ENCODE results near the gene ITGB2.

The ITGB2 gene

GRCh38 chr21:44920694-44921604 is at the start of gene ITGB2:
Gene ITGB2 (minus strand): TSS chr21:44920899. CDS start chr21:44910782, 10,117 bp downstream.
- no peak for DNase-seq

DNA sequence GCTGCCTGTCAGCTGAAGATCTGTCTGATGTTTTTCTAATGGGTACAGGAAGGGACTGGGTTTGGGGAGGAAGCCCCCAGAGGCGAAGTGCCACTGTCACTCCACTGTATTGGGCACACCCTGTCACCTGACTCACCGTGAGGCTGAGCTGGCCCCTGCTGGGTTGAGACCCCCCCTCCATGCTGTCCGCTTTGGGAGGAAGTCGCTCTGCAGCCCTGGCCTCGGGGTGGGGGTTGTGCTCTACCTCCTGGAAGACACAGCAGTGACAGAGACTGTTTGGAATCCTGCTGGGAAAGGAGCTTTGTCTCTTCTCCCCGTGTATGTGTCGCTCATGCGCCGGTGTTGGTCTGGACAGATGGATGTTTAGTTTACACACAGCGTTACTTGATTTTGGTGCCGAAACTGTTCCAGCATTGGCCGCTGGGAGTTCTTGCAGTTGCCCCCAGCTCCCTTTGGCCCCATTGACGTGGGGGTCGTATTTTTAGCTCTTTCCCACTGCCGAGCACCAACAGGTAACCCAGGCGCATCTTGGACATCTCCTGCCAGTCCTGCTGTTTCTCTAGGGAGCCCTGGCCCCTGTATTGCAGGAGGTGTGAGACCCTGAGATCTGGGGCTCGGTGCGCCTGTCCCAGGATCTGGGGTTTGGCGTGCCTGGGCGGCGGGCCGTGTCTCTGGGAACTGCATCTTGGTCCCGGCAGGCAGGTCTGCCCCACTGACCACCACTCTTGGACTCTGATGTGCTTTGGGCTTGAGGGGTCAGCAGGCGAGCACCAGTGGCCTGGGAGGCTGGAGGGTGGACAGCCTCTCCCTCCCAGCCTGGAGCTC is 49.4 kb upstream of the ITGB2 start:
- DNase-seq, result no peak

GRCh38 chr21:44969066-44969670 is 48.5 kb upstream of the ITGB2 start:
- DNase-seq, result no peak

GRCh38 chr21:44967082-44968047 is 46.7 kb upstream of the ITGB2 start:
- no peak for DNase-seq

DNA sequence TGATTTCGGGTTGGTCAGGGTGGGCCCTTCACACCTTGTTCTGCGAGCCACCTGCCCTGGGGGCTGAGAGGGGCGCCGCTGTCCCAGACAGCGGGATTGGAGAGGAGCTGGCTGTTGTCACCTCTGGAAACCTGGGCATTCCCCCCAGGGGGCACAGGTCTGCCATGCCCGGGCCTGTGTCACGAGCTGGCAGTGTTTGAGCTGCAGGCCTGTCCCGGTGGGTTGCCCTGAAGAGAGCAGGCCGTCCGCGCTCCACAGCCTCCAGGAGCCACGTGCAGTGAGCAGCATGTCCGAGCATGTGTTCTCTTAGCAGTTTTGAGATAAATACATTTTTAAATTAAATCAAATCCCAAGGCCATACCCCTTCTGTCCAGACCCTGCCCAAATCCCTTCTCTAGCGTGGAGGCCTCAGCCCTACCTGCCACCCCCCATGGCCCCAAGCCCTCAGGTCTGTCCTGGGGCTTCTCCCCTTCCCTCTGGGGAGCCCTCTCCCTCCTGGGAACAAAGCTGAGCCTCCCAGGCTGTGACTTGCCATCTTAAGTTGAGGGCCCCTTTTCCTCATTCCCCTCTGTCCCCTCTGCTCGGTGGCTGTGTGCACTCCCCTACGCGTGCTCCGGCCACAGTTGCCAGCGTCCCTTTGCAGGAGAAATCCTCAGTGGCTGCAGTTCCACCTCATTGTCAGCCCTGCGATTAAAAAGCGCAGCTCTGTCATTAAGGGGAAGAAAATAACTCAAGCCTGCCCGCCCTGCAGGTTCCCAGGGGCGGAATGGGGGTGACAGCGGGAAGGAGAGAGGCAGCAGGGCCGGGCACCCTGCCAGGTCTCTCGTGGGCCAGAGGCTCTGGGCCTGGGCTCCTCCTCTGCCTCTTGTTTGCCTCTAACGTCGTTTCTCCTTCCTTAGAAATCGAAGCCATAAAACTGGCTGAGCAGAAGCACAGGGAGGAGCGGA is 45.7 kb upstream of the ITGB2 start:
- no peak for DNase-seq

DNA sequence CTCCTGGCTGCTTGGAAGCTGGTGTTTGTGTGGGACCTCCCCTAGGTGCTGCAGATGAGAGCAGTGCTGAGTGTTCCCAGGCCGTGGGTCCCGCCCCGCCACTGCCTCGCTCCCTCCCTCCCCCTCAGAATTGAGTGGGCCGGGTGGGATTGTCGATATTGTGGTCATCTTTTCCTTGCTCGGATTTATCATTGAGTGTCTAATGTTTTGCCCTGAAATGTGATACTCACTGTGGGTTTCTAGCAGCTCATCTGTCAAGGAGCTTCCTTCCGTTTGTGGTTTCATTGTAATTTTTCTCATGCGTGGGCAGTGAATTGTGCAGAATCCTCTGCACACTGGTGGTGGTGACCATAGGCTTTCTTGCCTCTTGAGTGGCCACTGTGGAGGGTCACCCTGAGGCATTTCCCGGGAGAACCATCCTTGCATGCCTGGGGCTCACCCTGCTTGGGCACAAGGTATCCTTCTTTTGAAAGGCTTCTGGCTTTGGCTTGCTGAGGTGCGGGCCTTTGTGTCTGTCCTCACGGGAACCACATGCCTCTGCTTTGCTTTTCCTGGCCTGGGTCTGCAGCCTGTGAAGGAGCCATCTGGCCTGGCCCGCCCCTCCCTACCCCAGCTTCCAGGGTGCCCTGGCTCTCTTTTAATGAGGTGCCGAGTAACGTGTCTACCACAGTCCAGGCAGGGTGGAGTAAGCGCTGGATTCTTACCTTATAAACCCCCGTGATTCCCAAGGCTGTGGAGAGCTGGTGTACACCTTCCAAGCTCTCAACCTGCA is 44.7 kb upstream of the ITGB2 start:
- DNase-seq, result no peak

DNA sequence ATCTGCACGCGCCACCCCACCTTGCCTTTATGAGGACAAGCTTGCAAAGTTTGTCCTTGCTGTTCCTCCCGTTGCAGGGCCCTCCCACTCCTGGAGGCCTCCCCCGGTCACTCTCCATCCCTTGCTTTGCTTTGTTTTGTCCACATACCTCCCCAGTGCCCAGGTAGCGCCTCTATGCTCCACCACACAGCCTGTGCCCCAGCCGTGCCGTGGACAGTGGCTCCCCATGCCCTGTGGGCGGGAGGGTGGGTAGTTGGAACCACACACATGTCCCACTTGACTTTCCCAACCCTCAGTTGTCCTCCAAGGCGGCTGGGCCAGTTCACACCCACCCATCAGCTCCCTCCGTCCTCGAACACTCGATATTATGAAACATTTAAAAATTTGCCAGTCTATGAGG is 43.7 kb upstream of the ITGB2 start:
- no peak for DNase-seq

- DNase-seq, result no peak
Measured at GRCh38 chr21:44962403-44962966, 41.8 kb upstream of the ITGB2 start.

GRCh38 chr21:44960141-44961092 is 39.7 kb upstream of the ITGB2 start:
- DNase-seq, result no peak

GRCh38 chr21:44959376-44960091 is 38.8 kb upstream of the ITGB2 start:
- DNase-seq, result no peak

DNA sequence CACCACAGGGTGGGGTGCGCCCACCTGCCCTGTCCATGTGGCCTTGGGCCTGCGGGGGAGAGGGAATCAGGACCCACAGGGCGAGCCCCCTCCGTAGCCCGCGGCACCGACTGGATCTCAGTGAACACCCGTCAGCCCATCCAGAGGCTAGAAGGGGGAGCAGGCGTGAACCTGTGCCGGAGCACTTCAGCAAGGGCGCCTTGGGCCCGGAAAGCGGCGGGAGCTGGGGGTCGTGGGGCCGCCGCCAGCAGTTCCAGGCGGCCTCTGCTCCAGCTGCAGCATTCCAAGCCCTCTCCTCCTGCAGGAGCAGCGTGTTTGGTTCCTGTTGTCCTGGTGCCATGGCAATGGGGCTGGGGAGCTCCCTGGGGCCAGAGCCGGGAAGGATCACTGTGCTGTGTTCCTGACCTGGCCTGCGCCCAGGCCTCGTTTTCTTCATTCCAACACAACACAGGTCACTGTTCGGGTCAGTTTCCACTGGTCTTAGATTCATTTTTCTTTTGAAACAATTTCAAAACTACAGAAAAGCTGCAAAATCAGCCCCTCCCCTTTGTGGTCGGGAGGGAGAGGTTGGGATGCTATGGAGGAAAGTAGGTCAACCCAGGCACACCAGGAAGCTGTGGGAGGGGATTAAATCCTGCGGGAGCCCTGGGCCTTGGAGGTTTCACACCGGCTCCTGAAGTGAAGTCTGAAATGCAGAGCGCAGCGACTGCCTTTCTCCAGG is 37.9 kb upstream of the ITGB2 start:
- peak; percentile 62 for DNase-seq

DNA sequence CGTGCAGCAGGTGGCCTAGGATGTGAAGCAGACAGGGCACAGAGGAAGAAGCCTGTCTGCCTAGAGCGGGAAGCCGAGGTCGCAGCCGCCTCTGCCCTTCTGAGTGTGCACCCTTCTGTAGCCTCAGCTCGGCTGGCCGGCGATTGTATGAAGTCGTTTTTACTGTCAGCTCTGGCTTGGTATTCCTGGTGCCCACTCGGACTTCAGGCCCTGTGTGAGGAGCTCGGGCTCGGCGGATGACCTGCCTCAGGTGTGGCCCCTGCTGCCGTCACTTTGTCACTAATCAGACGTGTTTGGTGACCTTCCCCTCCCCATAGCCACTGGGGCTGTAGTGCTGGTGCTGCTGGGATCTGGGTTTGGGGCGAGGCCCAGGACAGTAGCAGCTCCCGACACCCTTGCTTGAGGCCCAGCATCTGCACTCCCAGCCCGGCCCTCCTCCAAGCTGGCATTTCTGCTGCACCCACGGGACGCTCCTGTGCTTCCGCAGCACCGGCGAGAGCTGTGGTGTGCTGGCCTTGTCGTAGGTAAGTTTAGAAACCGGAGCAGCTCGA is 37.3 kb upstream of the ITGB2 start:
- no peak for DNase-seq

DNA sequence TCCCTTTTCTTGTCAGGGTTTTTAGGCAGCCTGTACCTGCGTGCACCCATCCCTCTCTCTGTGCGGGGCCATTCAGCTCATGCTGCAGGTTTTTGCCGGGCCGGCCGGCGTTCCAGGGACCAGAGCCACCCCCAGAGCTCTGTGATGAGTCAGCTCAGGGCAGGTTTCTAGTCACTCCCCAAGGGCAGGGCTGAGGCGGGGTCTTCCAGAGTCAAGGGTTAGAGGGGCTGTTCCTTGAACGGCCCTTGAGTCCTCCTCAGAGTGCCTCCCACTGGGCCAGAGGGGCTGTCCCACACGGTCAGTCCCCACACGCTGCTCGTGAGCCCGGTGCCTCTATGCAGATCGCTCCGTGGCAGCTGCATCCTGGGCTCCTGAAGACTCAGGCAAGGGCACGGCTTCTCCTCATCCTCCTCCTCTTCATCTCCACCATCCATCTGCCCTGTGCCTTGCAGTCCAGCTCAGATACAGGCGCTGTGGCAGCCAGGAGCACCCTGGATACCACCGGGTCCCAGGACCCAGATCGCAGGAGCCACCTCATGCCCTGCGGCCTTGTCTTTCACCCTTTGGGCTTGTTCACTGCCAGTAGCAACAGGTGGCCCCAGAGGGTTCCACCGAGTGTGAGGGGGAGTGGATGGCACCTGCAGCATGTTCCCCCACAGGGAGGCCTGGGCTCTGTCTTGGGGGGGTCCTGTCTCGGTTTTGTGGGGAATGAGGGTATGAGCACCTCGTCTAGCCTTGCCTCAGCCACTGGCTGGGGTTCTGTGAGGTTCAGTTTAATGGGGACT is 36.5 kb upstream of the ITGB2 start:
- DNase-seq, result no peak

DNA sequence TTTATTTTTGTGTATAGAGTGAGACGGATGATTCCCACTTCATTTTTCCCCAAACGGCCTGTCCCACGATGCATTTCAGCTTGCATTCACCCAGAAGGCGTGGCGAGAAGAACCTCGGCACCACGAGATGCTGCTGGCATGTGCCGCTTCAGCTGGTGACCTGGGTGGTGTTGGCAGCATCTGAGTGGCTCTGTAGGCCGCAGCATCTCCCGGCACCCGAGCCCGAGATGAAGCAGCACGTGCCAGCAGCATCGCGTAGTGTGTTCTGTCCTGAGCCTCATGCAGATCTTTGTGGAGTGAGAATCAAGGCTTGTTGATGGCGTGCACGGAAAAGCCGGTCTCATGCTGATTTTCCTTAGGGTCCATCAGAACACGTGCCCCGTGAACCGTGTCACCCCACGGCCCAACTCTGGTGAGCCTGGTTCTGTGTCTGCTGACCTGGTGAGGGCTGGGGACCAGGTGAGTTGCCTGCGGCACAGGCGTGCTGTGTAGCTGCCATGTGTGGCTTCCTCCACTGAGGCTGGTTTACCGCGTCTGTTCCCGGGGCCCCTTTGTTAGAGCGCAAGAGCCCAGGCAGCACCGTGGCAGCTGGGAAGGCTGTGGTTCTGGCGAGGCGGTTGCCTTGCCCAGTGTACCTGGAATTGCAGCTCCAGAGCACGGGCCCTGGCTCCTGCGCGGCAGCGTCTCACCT is 35.8 kb upstream of the ITGB2 start:
- no peak for DNase-seq

- no peak for DNase-seq
Measured at GRCh38 chr21:44955798-44956175, 35.1 kb upstream of the ITGB2 start.

All from GOT3 (cell line).